OCI-LY1 (cell line): ENCODE measurements around the gene SH3BP1.
"Not testable (repeated sequence)": the region's sequence is repeated elsewhere in the genome, so short reads cannot be mapped to it uniquely, and the experiment has no call there.

Source experiments
- CTCF ChIP-seq: fragments of 200-600 bp; sonication (generic), shearing (Covaris generic); IDR thresholded peaks from 2 replicates; pipeline ENCODE4 v1.5.1; 2017; ENCODE audit warnings: mild to moderate bottlenecking, antibody characterized with exemption, low read length, moderate library complexity, mixed read lengths
- EZH2 ChIP-seq: fragments of 200-600 bp; sonication (generic), shearing (Covaris generic); IDR thresholded peaks from 2 replicates; pipeline ENCODE4 v1.8.0; 2017; ENCODE audit warnings: borderline replicate concordance, mixed run types, mild to moderate bottlenecking, antibody characterized with exemption, low read length, moderate library complexity, mixed read lengths

- not testable (repeated sequence) for TF ChIP-seq CTCF, EZH2
Measured at GRCh38 chr22:37694131-37694530, 54.7 kb downstream of the SH3BP1 start.
